ENCODE data around the gene PRPF6.

DNA sequence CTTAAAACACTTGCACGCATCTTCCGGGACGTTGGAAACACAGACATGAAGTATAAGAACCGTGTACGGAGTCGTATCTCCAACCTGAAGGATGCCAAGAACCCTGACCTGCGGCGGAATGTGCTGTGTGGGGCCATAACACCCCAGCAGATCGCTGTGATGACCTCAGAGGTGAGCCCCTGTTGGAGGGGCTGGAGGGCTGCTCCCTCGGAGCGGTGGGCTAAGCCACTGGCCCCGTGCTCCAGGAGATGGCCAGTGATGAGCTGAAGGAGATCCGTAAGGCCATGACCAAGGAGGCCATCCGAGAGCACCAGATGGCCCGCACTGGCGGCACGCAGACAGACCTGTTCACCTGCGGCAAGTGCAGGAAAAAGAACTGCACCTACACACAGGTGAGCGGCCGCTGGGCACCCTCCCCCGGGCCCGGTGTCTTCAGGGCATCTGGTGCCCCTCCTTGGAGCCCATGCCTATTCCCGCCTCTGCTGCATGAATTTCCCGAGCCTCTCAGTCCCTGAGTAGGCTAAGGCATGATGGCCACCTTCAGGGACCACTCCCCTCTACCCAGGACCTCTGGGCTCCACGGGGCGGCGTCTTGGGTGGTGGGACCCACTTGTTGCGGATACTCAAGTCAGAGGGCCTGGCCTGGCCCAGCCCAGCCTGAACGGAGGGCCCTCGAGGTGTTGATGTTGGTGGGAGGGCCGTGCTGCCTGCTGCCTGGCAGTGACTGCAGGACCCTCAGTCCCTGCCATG, 89.5 kb downstream of the PRPF6 start:
- TF ChIP-seq, protein P1, sequence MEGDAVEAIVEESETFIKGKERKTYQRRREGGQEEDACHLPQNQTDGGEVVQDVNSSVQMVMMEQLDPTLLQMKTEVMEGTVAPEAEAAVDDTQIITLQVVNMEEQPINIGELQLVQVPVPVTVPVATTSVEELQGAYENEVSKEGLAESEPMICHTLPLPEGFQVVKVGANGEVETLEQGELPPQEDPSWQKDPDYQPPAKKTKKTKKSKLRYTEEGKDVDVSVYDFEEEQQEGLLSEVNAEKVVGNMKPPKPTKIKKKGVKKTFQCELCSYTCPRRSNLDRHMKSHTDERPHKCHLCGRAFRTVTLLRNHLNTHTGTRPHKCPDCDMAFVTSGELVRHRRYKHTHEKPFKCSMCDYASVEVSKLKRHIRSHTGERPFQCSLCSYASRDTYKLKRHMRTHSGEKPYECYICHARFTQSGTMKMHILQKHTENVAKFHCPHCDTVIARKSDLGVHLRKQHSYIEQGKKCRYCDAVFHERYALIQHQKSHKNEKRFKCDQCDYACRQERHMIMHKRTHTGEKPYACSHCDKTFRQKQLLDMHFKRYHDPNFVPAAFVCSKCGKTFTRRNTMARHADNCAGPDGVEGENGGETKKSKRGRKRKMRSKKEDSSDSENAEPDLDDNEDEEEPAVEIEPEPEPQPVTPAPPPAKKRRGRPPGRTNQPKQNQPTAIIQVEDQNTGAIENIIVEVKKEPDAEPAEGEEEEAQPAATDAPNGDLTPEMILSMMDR (IDR thresholded peaks at IDR 0.05; ENCODE audit: low read depth, low read length, poor library complexity, severe bottlenecking) = no peak
- no peak for TF ChIP-seq EZH2phosphoT487 (IDR thresholded peaks at IDR 0.05; ENCODE audit: borderline replicate concordance, low read length)
